ENCODE data around the gene B4GALT1. TPM values are rescaled to one million over a fixed set of nuclear protein-coding genes. Genes with fewer than 3 reads are reported as not detected.

Gene B4GALT1
- total RNA-seq, 4 donors from 2014 or later = 40.9 to 59.6 (median 46.3) TPM

GRCh38 chr9:33082538-33083326, 84.4 kb downstream of the B4GALT1 start:
- intact Hi-C loops (cut with DNase I; ENCODE audit: low total_unique reads) = loop anchor here (5.0 kb wide), 1 partner anchor 85 kb away; the partner anchor contains the start of gene B4GALT1
- WGBS, 2 donors = 58 to 59% methylated on average over 8 of the region's 8 CpGs
- no peak overlapping the region for H3K4me3 ChIP-seq (ENCODE audit: low read depth, poor library complexity, severe bottlenecking)
- TF ChIP-seq, protein P1, sequence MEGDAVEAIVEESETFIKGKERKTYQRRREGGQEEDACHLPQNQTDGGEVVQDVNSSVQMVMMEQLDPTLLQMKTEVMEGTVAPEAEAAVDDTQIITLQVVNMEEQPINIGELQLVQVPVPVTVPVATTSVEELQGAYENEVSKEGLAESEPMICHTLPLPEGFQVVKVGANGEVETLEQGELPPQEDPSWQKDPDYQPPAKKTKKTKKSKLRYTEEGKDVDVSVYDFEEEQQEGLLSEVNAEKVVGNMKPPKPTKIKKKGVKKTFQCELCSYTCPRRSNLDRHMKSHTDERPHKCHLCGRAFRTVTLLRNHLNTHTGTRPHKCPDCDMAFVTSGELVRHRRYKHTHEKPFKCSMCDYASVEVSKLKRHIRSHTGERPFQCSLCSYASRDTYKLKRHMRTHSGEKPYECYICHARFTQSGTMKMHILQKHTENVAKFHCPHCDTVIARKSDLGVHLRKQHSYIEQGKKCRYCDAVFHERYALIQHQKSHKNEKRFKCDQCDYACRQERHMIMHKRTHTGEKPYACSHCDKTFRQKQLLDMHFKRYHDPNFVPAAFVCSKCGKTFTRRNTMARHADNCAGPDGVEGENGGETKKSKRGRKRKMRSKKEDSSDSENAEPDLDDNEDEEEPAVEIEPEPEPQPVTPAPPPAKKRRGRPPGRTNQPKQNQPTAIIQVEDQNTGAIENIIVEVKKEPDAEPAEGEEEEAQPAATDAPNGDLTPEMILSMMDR (IDR thresholded peaks at IDR 0.05) = no peak
- TF ChIP-seq POLR2A (IDR thresholded peaks at IDR 0.05) = no peak
- DNase-seq (ENCODE audit: low spot score in 2 of 2) = no peak

DNA sequence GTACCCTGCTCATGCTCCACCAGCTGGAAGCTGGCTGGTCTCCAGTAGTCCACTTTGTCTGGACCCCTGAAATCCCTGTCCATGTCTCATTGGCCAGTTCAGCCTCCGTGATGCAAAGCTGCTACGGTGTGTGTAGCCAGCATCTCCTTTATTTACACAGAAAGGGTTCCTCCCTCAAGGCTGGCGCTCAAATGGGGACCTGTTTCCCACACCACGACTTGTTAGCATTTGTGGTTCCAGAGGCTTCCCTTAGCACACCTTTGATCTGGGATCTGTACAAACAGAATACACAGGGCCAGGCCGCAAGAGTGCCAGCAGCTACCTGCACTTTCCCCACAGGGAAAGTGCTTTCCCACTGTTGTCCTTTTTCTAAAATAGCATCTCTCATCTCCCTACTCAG, 85.0 kb downstream of the B4GALT1 start:
- no peak for DNase-seq (ENCODE audit: low spot score in 2 of 2)
- H3K4me3 ChIP-seq (ENCODE audit: low read depth, poor library complexity, severe bottlenecking) = no peak overlapping the region
- intact Hi-C loops (cut with DNase I; ENCODE audit: low total_unique reads) = loop anchor here (5.0 kb wide), 1 partner anchor 85 kb away; the partner anchor contains the start of gene B4GALT1
- no peak for TF ChIP-seq POLR2A (IDR thresholded peaks at IDR 0.05)
- TF ChIP-seq, protein P1 (IDR thresholded peaks at IDR 0.05) = no peak
- 73 to 76% methylated on average over 5 of the region's 5 CpGs for WGBS, 2 donors

DNA sequence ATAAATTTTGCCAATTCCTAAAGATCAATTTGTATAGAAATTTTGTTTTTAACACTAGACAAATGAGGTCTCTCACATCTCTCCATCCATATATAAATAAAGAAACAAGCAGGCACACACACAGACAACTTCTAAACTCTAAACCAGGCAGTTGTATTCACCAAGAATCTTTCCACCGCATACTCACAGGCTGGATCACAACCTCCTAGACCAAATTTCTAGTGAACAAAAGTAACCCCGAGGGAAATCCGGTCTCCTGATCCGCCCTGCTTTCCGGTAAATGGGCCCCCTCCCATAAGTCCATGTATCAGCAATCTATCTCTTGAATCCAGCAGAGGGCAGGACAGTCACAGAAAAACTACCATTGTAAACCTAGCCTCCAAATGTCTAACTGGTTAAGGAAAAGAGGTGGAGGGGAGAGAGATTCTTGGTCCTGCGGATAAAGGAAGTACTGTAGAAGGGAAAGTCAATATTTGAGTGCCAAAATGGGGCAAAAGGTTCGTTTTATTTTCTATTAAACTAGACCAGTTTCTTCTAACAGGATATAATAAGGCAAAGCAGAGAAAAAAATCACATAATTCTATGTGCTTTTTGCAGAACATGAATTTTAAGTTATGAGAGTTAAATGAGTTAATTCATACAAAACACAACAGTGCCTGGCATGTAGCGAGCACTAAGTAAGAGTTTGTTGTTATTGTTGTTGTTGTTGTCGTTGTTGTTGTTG, 85.8 kb downstream of the B4GALT1 start:
- WGBS, 2 donors = 10 to 12% methylated on average over 9 of the region's 9 CpGs
- DNase-seq (ENCODE audit: low spot score in 2 of 2) = peak; percentile 79 to 93
- intact Hi-C loops (cut with DNase I; ENCODE audit: low total_unique reads) = loop anchor here (2.0 to 5.0 kb wide), 2 partner anchors 86 to 144 kb away; partner anchors contain the start of gene B4GALT1
- no peak overlapping the region for H3K4me3 ChIP-seq (ENCODE audit: low read depth, poor library complexity, severe bottlenecking)
- TF ChIP-seq, protein P1 (IDR thresholded peaks at IDR 0.05) = peak in 1 of 3 donors; percentile 83
- TF ChIP-seq POLR2A (IDR thresholded peaks at IDR 0.05) = no peak

DNA sequence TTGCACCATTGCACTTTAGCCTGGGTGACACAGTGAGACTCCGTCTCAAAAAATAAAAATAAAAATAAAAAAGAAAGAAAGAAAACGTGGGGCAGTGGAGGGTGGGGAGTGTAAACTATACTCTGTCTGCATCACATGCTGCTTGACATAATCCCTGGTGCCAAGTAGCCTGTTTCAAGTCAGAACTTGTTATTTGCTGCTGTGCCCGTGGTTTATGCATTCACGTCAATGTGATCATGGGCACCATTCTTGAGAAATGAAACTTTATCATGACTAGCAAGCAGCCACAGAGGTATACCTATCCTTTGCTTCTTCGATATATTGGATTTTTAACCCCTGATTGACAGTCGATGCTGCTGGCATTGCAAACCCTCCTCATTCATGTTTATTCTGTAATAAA, 86.6 kb downstream of the B4GALT1 start:
- no peak overlapping the region for H3K4me3 ChIP-seq (ENCODE audit: low read depth, poor library complexity, severe bottlenecking)
- DNase-seq (ENCODE audit: low spot score in 2 of 2) = peak in 1 of 2 donors; percentile 51
- intact Hi-C loops (cut with DNase I; ENCODE audit: low total_unique reads) = loop anchor here (2.0 to 5.0 kb wide), 2 partner anchors 87 to 144 kb away; partner anchors contain the start of gene B4GALT1
- TF ChIP-seq, protein P1 (IDR thresholded peaks at IDR 0.05) = no peak
- no peak for TF ChIP-seq POLR2A (IDR thresholded peaks at IDR 0.05)
- WGBS, 2 donors = 31 to 33% methylated on average over 6 of the region's 6 CpGs

- WGBS, 2 donors = 0 to 1% methylated on average over 43 to 46 of the region's 53 CpGs
- intact Hi-C loops (cut with DNase I; ENCODE audit: low total_unique reads) = no loop called here
- peak; percentile 97 to 99 for DNase-seq (ENCODE audit: low spot score in 2 of 2)
- H3K4me3 ChIP-seq (ENCODE audit: low read depth, poor library complexity, severe bottlenecking) = peak within 1 kb of the TSS; percentile 86
- TF ChIP-seq, protein P1 (IDR thresholded peaks at IDR 0.05) = no peak
- no peak for TF ChIP-seq POLR2A (IDR thresholded peaks at IDR 0.05)
Observed at GRCh38 chr9:33076046-33077004, 90.8 kb downstream of the B4GALT1 start, which contains the start of gene SMU1. Gene SMU1 (minus strand): TSS chr9:33076674. CDS start chr9:33076608, 66 bp downstream.

Data from lower leg skin (tissue), 4 donors.